H7 (cell line): ENCODE data around the gene THSD7A. TPM values are rescaled to one million over a fixed set of nuclear protein-coding genes. Genes with fewer than 3 reads are reported as not detected.

ENCODE experiments used
- DNase-seq: peaks from one replicate; pipeline ENCODE4 v3.0.0; 2012
- H3K27me3 ChIP-seq: 2 replicates; pipeline ENCODE4 v1.6.0; 2011; ENCODE audit warnings: mild to moderate bottlenecking, low read length; ENCODE audit not compliant: control insufficient read depth, insufficient read depth
- H3K36me3 ChIP-seq: replicated peaks from 2 replicates; pipeline ENCODE4 v1.5.1; 2011; ENCODE audit warnings: low read length; ENCODE audit not compliant: control insufficient read depth, insufficient read depth
- H3K4me3 ChIP-seq: 2 replicates; pipeline ENCODE4 v1.5.1; 2011; ENCODE audit warnings: low read depth, mild to moderate bottlenecking, control low read depth, low read length, moderate library complexity; ENCODE audit not compliant: insufficient read depth
- total RNA-seq: library from RNA; depleted of rRNA; stranded (reverse); fragments of >200 nt; shearing (Covaris generic); gene quantifications from 2 replicates; pipeline ENCODE4 v1.2.3, GENCODE V29; 2014

The THSD7A gene
- total RNA-seq, 1 experiment from 2014 or later: 0.69 TPM

DNA sequence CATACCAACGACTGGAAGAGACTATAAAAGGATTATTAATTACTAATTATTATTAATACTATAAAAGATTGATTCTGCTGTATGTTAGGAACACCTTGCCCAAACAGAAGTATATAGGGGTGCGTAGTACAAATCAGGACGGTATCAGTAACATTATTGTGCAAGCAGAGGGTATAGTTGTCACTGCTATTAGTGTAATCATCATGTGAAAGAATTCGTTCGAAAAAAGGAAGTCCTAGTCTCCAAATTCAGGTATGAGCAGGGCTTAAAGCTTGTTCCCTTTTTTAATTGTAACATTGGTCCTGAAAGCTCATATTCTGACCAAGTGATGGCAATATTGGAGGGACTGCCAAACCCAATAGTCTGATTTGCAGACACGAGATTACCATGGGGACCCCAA is 81.8 kb downstream of the THSD7A start:
- Histone ChIP-seq H3K4me3 (no peak overlapping the region), H3K36me3 (no peaks in the 10 kb centered on the region), H3K27me3 (no peaks in the 10 kb centered on the region)
- DNase-seq: no peak

- DNase-seq: no peak
Observed at GRCh38 chr7:11749629-11750028, 82.4 kb downstream of the THSD7A start.

GRCh38 chr7:11748884-11749283 is 83.1 kb downstream of the THSD7A start:
- DNase-seq: no peak
- Histone ChIP-seq H3K4me3 (no peak overlapping the region), H3K27me3 (no peaks in the 10 kb centered on the region), H3K36me3 (no peaks in the 10 kb centered on the region)

More at GRCh38 chr7:11749629-11750028, 82.4 kb downstream of the THSD7A start:
- Histone ChIP-seq H3K36me3 (no peaks in the 10 kb centered on the region), H3K27me3 (no peaks in the 10 kb centered on the region), H3K4me3 (no peak overlapping the region)

DNA sequence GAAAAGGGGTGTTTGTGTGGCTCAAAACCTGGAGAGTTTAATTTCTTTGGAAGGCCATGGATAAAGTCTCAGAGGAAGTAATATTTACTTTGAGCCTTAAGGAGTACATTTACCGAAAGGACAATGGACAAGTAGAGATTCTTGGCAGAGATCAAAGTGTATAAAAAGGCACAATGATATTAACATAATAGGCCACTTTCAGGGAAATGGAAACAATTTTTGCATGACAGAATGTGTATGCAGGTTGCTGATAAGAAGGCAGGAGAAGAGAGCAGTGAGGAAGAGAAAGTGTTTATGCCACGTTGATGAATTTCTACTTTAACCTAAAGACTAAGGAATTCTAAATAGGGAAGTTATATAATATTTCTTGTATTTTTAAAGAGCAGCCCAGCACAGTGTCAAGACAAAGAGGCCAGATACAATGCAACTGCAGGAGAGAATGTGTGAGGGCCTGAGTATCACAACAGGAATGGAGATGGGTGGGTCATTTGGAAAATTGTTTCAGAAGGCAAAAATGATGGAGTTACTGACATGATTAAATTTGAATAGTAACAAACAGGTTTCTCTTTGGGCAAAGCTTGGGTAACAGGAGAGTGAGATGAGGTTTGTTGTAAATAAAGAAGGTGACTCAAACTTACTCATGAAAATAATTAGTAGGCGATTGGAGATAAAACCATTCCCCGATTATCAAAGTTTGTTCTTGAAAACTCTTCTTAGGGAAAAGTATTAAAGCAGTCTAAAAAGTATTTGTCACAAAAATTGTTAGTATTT is 84.1 kb downstream of the THSD7A start:
- DNase-seq: no peak
- no peaks in the 10 kb centered on the region for H3K27me3 ChIP-seq
- no peaks in the 10 kb centered on the region for H3K36me3 ChIP-seq
- H3K4me3 ChIP-seq: no peak overlapping the region

GRCh38 chr7:11746591-11746990 is 85.4 kb downstream of the THSD7A start:
- no peak for DNase-seq
- Histone ChIP-seq H3K4me3 (no peak overlapping the region), H3K36me3 (no peaks in the 10 kb centered on the region), H3K27me3 (no peaks in the 10 kb centered on the region)

GRCh38 chr7:11743548-11743947 is 88.5 kb downstream of the THSD7A start:
- DNase-seq: no peak
- Histone ChIP-seq H3K4me3 (no peak overlapping the region), H3K36me3 (no peaks in the 10 kb centered on the region), H3K27me3 (no peaks in the 10 kb centered on the region)

DNA sequence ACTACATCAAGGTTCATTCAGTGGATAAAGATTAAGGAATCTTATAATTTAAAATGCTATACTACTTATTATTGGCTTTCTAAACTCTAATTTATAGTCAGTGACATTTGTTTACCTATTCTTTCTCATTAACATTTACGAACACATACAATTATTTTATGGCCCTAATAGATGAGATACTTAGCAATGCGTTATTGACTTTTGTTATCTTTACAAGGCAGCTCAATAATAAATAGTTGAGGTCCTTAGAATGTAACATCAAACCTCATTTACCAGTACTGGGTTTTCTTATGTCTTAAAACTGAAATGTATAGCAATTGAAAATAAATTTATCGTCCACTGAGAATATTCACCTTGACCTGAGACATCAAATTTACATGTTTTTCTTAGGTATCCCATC is 89.0 kb downstream of the THSD7A start:
- Histone ChIP-seq H3K27me3 (no peaks in the 10 kb centered on the region), H3K36me3 (no peaks in the 10 kb centered on the region), H3K4me3 (no peak overlapping the region)
- no peak for DNase-seq

GRCh38 chr7:11742496-11742895 is 89.5 kb downstream of the THSD7A start:
- Histone ChIP-seq H3K36me3 (no peaks in the 10 kb centered on the region), H3K27me3 (no peaks in the 10 kb centered on the region), H3K4me3 (no peak overlapping the region)
- DNase-seq: no peak

DNA sequence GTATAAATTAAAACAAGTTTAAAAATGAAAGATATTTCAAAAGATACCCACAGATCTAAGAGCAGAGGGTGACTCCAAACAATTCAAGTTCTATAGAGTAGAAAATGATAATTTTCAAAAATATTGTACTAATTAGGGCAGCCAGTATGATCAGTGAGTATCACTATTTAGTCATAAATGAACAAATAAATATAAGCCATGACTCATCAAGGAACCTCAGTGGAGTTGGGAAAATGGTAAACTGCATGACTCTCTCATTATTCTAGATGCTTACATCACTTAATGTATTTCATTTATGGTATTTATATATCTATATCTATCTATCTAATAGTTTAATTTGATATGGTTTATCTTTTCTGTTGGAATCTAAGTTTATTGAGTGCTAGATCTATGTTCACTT is 94.3 kb downstream of the THSD7A start:
- no peak overlapping the region for H3K4me3 ChIP-seq
- no peaks in the 10 kb centered on the region for H3K27me3 ChIP-seq
- no peaks in the 10 kb centered on the region for H3K36me3 ChIP-seq
- no peak for DNase-seq

DNA sequence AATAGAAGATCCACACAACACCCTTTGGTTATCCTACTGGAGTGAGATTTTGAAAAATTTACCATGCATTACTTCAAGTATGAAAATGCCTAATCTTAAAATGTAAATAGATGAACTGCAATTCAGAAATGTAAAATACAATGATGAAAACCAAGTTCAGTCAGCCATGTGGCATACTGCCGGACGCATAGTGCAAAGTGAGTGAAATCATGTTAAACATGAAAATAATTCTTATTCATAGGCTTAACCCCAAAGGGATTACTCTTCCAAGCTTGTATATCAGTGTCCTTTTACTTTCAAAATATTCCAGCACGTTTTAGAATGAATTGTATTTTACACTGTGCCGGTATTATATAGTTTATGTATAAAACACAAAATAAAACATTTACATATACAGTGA is 99.8 kb downstream of the THSD7A start:
- no peaks in the 10 kb centered on the region for H3K27me3 ChIP-seq
- H3K36me3 ChIP-seq: no peaks in the 10 kb centered on the region
- DNase-seq: no peak
- H3K4me3 ChIP-seq: no peak overlapping the region

DNA sequence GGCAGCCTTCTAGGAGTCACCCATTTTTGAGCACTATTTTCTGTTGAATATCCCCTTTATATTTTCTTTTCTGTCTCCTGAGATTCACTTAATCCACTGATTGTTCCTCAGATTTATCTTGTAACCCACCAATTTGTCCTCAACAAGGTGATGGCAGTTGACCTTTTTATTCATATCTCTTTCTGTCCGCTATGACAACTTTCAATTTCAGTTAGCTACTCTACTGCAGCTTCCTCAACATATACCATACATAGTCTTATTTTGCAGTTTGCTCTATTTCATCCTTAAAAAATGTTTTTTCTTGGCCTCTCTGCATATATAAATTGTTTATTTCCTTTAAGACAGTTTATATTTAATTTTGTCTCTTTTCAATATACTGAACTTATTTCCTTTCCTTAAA is 101.3 kb downstream of the THSD7A start:
- Histone ChIP-seq H3K27me3 (no peaks in the 10 kb centered on the region), H3K36me3 (no peaks in the 10 kb centered on the region), H3K4me3 (no peak overlapping the region)
- no peak for DNase-seq

- DNase-seq: no peak
- Histone ChIP-seq H3K4me3 (no peak overlapping the region), H3K36me3 (no peaks in the 10 kb centered on the region), H3K27me3 (no peaks in the 10 kb centered on the region)
Observed at GRCh38 chr7:11727864-11728263, 104.1 kb downstream of the THSD7A start.

GRCh38 chr7:11726794-11727155 is 105.2 kb downstream of the THSD7A start:
- Histone ChIP-seq H3K36me3 (no peaks in the 10 kb centered on the region), H3K27me3 (no peaks in the 10 kb centered on the region), H3K4me3 (no peak overlapping the region)
- no peak for DNase-seq

GRCh38 chr7:11726001-11726793 is 105.8 kb downstream of the THSD7A start:
- H3K36me3 ChIP-seq: no peaks in the 10 kb centered on the region
- H3K4me3 ChIP-seq: no peak overlapping the region
- no peaks in the 10 kb centered on the region for H3K27me3 ChIP-seq
- no peak for DNase-seq

DNA sequence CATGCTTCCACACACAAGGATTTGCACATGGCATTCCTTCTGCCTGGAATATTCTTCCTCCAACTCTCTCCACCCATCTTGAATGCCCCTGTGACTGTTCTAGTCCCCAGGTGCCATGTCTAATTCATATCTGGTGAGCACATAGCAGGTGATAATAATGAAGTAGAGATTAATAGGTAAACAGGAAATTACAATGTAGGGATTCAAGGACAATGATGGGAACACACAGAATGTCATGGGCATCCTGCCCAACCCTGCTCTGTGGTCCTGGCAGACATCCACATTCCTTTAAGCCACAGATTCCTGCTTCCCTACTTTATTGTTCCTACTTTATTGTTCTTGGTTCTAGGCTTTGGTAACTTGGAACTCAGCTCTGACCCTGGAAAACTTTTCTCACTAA is 115.8 kb downstream of the THSD7A start:
- Histone ChIP-seq H3K27me3 (no peaks in the 10 kb centered on the region), H3K4me3 (no peak overlapping the region), H3K36me3 (no peaks in the 10 kb centered on the region)
- no peak for DNase-seq
